K562 (cell line): Measurements from ENCODE around the gene TXLNA. TPM values are rescaled to one million over a fixed set of nuclear protein-coding genes. Genes with fewer than 3 reads are reported as not detected.

Experiments
- ATAC-seq: fragments of 200-7000 bp; cut with Tn5 transposase; 3 replicates; pipeline ENCODE4 v1.9.1; 2020; ENCODE audit warnings: moderate library complexity
- BruUV-seq: library from RNA; stranded (reverse); fragments of 400-500 nt; replicated peaks from 2 replicates; lab custom pipeline; 2021; lab: Mats Ljungman, UMichigan
- CTCF ChIA-PET: fragments of 300-600 bp; formaldehyde crosslinking; extraction: SDS; loops from one replicate; lab custom pipeline; 2021; ENCODE audit warnings: low intra/inter-chr PET ratio; lab: Yijun Ruan, JAX
- POLR2A ChIA-PET: fragments of 300-600, 350-650 bp; sonication (Branson Sonifier 250); formaldehyde crosslinking; extraction: SDS; loops from one replicate; lab custom pipeline; 2021; ENCODE audit warnings: antibody characterized with exemption, inconsistent platforms; lab: Yijun Ruan, JAX
- DNase-seq, 4 experiments: peaks; one replicate each; pipeline versions ENCODE4 v3.0.0 to v3.0.0-alpha.2; 2011 to 2018; ENCODE audit warnings: low spot score in 3 of 4, mixed read lengths in 3 of 4; ENCODE audit errors: extremely low read depth in 1 of 4
- FAIRE-seq: peaks from 2 replicates; lab custom pipeline; 2011; peaks lifted over from hg19 to GRCh38; lab: Jason Lieb, UNC
- H2AFZ ChIP-seq: 2 replicates; pipeline ENCODE4 v1.6.0; 2011; ENCODE audit warnings: low read depth, low read length, control low read depth, inconsistent platforms
- H3K27ac ChIP-seq: fragments of 200-600 bp; 3 replicates; pipeline ENCODE4 v1.8.0; 2011; ENCODE audit warnings: low read depth, mild to moderate bottlenecking, control low read depth, inconsistent platforms, low read length, moderate library complexity, mixed read lengths; ENCODE audit errors: extremely low read depth
- H3K27me3 ChIP-seq, 2 experiments: fragments of 300-600 bp in 1 of 2; 2 replicates in 1 of 2; 3 replicates in 1 of 2; pipeline versions ENCODE4 v1.6.0 to v1.8.0; 2011; ENCODE audit warnings: inconsistent platforms in 2 of 2, low read length in 2 of 2, mild to moderate bottlenecking in 1 of 2, mixed read lengths in 1 of 2, moderate library complexity in 1 of 2; ENCODE audit not compliant: control insufficient read depth in 2 of 2, insufficient read depth in 2 of 2
- H3K36me3 ChIP-seq: fragments of 300-600 bp; 3 replicates; pipeline ENCODE4 v1.8.0; 2011; ENCODE audit warnings: mild to moderate bottlenecking, low read length, inconsistent platforms; ENCODE audit not compliant: control insufficient read depth, insufficient read depth
- H3K4me1 ChIP-seq, 2 experiments: fragments of 200-600 bp in 1 of 2; replicated peaks in 1 of 2; 2 replicates in 1 of 2; 3 replicates in 1 of 2; pipeline versions ENCODE4 v1.5.1 to v1.8.0; 2011; ENCODE audit warnings: inconsistent platforms in 2 of 2, low read length in 2 of 2, mild to moderate bottlenecking in 1 of 2, mixed read lengths in 1 of 2, moderate library complexity in 1 of 2; ENCODE audit not compliant: control insufficient read depth in 2 of 2, insufficient read depth in 2 of 2
- H3K4me2 ChIP-seq: 2 replicates; pipeline ENCODE4 v1.6.1; 2011; ENCODE audit warnings: low read length, control low read depth, inconsistent platforms, mixed read lengths; ENCODE audit not compliant: insufficient read depth
- H3K4me3 ChIP-seq: fragments of 200-600 bp; sonication (generic), shearing (Covaris generic); 2 replicates; pipeline ENCODE4 v1.5.1; 2016; ENCODE audit warnings: control low read depth, inconsistent platforms
- H3K79me2 ChIP-seq: fragments of 200-600 bp; 3 replicates; pipeline ENCODE4 v1.8.0; 2011; ENCODE audit warnings: low read length, inconsistent platforms; ENCODE audit not compliant: control insufficient read depth, insufficient read depth
- H3K9ac ChIP-seq, 2 experiments: 2 replicates each; pipeline versions ENCODE4 v1.6.0 to v1.6.1; 2011; ENCODE audit warnings: low read depth in 2 of 2, low read length in 2 of 2, control low read depth in 1 of 2, inconsistent platforms in 1 of 2, mild to moderate bottlenecking in 1 of 2, mixed read lengths in 1 of 2; ENCODE audit not compliant: insufficient read depth in 1 of 2
- H3K9me1 ChIP-seq: one replicate; pipeline ENCODE4 v1.6.0; 2011; ENCODE audit warnings: inconsistent platforms, mild to moderate bottlenecking, low read length, moderate library complexity; ENCODE audit not compliant: control insufficient read depth, insufficient read depth
- H3K9me3 ChIP-seq: replicated peaks from 2 replicates; pipeline ENCODE4 v1.5.1; 2011; ENCODE audit warnings: low read depth, low read length, inconsistent platforms; ENCODE audit not compliant: control insufficient read depth, insufficient read depth
- H4K20me1 ChIP-seq: replicated peaks from 2 replicates; pipeline ENCODE4 v1.6.1; 2011; ENCODE audit warnings: low read length, inconsistent platforms, mixed read lengths; ENCODE audit not compliant: control insufficient read depth, insufficient read depth
- AFF4 ChIP-seq: sonication (generic); formaldehyde crosslinking; IDR thresholded peaks from 2 replicates; pipeline ENCODE4 v1.8.0; 2023; ENCODE audit warnings: mild to moderate bottlenecking, missing genetic modification reagents
- CHCHD3 ChIP-seq: fragments of 250-450 bp; sonication (Bioruptor Pico); IDR thresholded peaks from 2 replicates; pipeline ENCODE4 v2.1.2; 2022; ENCODE audit warnings: mild to moderate bottlenecking
- POLR2A ChIP-seq: fragments of 450-650 bp; conservative IDR thresholded peaks from 2 replicates; pipeline ENCODE4 v1.6.1; 2016
- POLR2G ChIP-seq: fragments of 200-400 bp; formaldehyde crosslinking; IDR thresholded peaks from 2 replicates; pipeline ENCODE4 v1.6.1; 2017; ENCODE audit warnings: low read depth, mild to moderate bottlenecking, antibody characterized with exemption, low read length, moderate library complexity
- RBFOX2 ChIP-seq: fragments of 200-400 bp; formaldehyde crosslinking; IDR thresholded peaks from 2 replicates; pipeline ENCODE4 v1.6.1; 2017; ENCODE audit warnings: low read depth, mild to moderate bottlenecking, low read length, moderate library complexity
- RCOR1 ChIP-seq, 2 experiments: IDR thresholded peaks; 2 replicates each; pipeline ENCODE4 v1.6.1; 2012; ENCODE audit warnings: low read depth in 2 of 2, low read length in 2 of 2, borderline replicate concordance in 1 of 2, improper control_type of control experiment in 1 of 2
- TRIM28 ChIP-seq: fragments of 450-650 bp; IDR thresholded peaks from 2 replicates; pipeline ENCODE4 v1.6.1; 2017
- ZNF24 ChIP-seq: fragments of 450-650 bp; IDR thresholded peaks from 2 replicates; pipeline ENCODE4 v1.6.1; 2016
- WGBS: fragments of 100-300 bp; shearing (Covaris generic); methylation state at CpG from one replicate; pipeline ENCODE4 v1.1.6; 2016; ENCODE audit warnings: low coverage, mixed read lengths; ENCODE audit not compliant: insufficient coverage; ENCODE audit errors: missing lambda C conversion rate; 5-methylcytosine and 5-hydroxymethylcytosine counted together
- in situ Hi-C: fragments of 300-500 bp; cut with MboI; formaldehyde crosslinking; loops from 4 replicates; pipeline ENCODE4 v1.15.0; 2018; ENCODE audit warnings: inconsistent platforms, mixed read lengths
- intact Hi-C: fragments of 100-400 bp; cut with micrococcal nuclease; formaldehyde crosslinking; loops from 2 replicates; pipeline ENCODE4 v1.14.2; 2022
- polyA plus RNA-seq, 8 experiments: library from polyadenylated mRNA; depleted of rRNA in 4 of 8; stranded (reverse) in 5 of 8; unstranded in 3 of 8; fragments of >200 nt; fragmentation: Nextera tagmentation in 2 of 8; fragmentation: Illumina TruSeq in 1 of 8; extraction: Ambion mirVana in 2 of 8; extraction: Trizol in 1 of 8; gene quantifications; 2 replicates each; pipeline versions ENCODE4 v1.2.1 to v1.2.3, GENCODE V29; 2011 to 2014; ENCODE audit warnings: inconsistent platforms in 1 of 8, missing spikeins in 1 of 8
- total RNA-seq, 7 experiments: library from RNA; depleted of rRNA in 6 of 7; stranded (reverse); fragments of >200 nt in 6 of 7; fragmentation: Illumina TruSeq in 2 of 7; extraction: Trizol in 2 of 7; gene quantifications; 2 replicates each; pipeline versions ENCODE4 v1.2.1 to v1.2.3, GENCODE V29; 2011 to 2021; ENCODE audit warnings: low replicate concordance in 1 of 7

The TXLNA gene
- total and polyA plus RNA-seq, 9 of the 15 experiments (the other 6 are each of a cell fraction or from before 2014, with no cell fraction given) = 9.2 to 54.5 (median 39.3) TPM

DNA sequence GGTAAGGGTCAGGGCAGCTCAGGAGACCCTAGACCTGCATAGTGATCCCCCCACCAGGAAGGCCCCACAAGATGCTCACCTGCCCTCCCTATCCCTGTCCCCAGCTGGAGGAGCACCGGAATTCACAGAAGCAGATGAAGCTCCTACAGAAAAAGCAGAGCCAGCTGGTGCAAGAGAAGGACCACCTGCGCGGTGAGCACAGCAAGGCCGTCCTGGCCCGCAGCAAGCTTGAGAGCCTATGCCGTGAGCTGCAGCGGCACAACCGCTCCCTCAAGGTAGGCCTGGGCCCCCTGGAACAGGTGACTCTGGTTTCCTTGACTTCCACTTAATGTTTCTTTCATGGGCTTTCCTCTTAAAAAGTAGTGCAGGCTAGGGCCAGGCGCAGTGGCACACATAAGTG is 8.4 kb downstream of the TXLNA start:
- in situ Hi-C loops = no loop called here
- DNase-seq (no peak), FAIRE-seq (no peak), ATAC-seq (no peak)
- Histone ChIP-seq H3K4me1 (peaks cover 3% of the 10 kb centered on the region in 2 experiments; a peak in 3 of 5 replicates), H3K27me3 (no peaks in the 10 kb centered on the region), H2AFZ (no peak overlapping the region), H3K9me1 (peaks cover 4% of the 10 kb centered on the region), H3K4me3 (no peak overlapping the region), H3K9ac (peak overlapping the region in 1 of 2 experiments; percentile 29; a peak in 1 of 4 replicates), H3K36me3 (peaks cover 91% of the 10 kb centered on the region), H3K9me3 (no peaks in the 10 kb centered on the region), H4K20me1 (no peaks in the 10 kb centered on the region), H3K79me2 (peaks cover 36% of the 10 kb centered on the region), H3K4me2 (no peak overlapping the region), H3K27ac (no peak overlapping the region)
- CTCF ChIA-PET = no interaction called here
- over 99% methylated on average over 9 of the region's 9 CpGs for WGBS
- POLR2A ChIA-PET = interaction anchor here (0.6 to 11.6 kb wide), 4 partner anchors 8 to 114 kb away, joined by 3 to 201 read pairs (median 4); partner anchors contain the start of genes CCDC28B and TXLNA
- intact Hi-C loops = loop anchor here (10.0 kb wide), 1 partner anchor 173 kb away; the partner anchor contains the start of gene KHDRBS1
- no peak for TF ChIP-seq TRIM28
- TF ChIP-seq RBFOX2 = peak; percentile 54; the same call in 1 of the 2 replicates
- BruUV-seq = no TSS peak

DNA sequence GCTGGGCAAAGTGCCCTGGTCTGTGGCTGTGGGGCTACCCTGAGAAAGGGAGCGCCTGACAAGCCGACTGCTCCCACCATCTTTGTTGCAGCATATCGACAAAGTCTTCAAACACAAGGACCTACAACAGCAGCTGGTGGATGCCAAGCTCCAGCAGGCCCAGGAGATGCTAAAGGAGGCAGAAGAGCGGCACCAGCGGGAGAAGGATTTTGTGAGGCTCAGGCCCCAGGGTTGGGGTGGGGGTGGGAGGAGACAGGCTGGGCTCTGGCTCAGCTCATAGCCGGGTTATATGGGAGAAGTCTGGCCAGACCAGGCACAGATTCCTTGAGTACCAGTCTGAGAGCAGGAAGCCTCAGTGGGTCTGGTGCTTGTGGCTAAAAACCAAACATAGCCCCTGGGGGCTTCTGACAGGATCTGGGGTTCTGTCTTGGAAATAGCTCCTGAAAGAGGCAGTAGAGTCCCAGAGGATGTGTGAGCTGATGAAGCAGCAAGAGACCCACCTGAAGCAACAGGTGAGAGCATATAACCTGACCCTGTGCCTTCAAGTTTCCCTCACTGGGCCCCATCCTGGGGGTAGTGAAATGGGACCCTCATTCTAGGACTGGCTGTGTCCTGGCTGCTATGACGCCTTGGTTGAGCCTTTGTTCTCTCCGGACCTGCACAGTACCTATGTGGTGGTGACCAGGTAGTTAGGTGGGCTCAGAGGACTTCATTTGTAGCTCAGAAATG is 12.9 kb downstream of the TXLNA start:
- no peak for DNase-seq
- H3K79me2 ChIP-seq = peaks cover under 1% of the 10 kb centered on the region; the same call in 1 of the 3 replicates
- ChIA-PET POLR2A (interaction anchor here (0.5 to 10.8 kb wide), 8 partner anchors 8 to 356 kb away, joined by 3 to 201 read pairs (median 6); partner anchors contain the start of genes CCDC28B, DCDC2B, IQCC and TXLNA), CTCF (no interaction called here)
- no peaks in the 10 kb centered on the region for H3K9me1 ChIP-seq
- H3K36me3 ChIP-seq = peaks cover 99% of the 10 kb centered on the region
- H3K4me2 ChIP-seq = no peak overlapping the region
- no peaks in the 10 kb centered on the region; the same call in none of the 2 replicates for H4K20me1 ChIP-seq
- H2AFZ ChIP-seq = no peak overlapping the region
- no peaks in the 10 kb centered on the region for H3K27me3 ChIP-seq
- ATAC-seq = no peak
- peaks cover 0 to 5% of the 10 kb centered on the region in 2 experiments; a peak in 1 of 5 replicates for H3K4me1 ChIP-seq
- peak overlapping the region in 1 of 2 experiments; percentile 19; a peak in 1 of 4 replicates for H3K9ac ChIP-seq
- in situ Hi-C loops (no loop called here), intact Hi-C loops (no loop called here)
- 95% methylated on average over 8 of the region's 8 CpGs for WGBS
- H3K4me3 ChIP-seq = no peak overlapping the region
- TF ChIP-seq AFF4 (no peak), RCOR1 (IDR thresholded peaks at IDR 0.05; ENCODE audit: borderline replicate concordance in 1 of 2, low read depth in 2 of 2, low read length in 2 of 2) (no peak), ZNF24 (no peak), POLR2G (peak; percentile 50; the same call in 1 of the 2 replicates), RBFOX2 (peak; percentile 50), POLR2A (0 out of 2 replicates have a peak, but pooled peaks have one; percentile 11), CHCHD3 (no peak)
- no peaks in the 10 kb centered on the region for H3K9me3 ChIP-seq
- FAIRE-seq = no peak
- no peak overlapping the region for H3K27ac ChIP-seq
- no TSS peak for BruUV-seq
